Peyer's patch (tissue), 4 donors: Measurements from ENCODE around the gene CHST7. TPM values are rescaled to one million over a fixed set of nuclear protein-coding genes. Genes with fewer than 3 reads are reported as not detected.

Source experiments
- DNase-seq, 3 donors: peaks; one replicate each; pipeline ENCODE4 v3.0.0-alpha.2; 2017 to 2019
- H3K27ac ChIP-seq, 4 donors: fragments of 200-600 bp; sonication (generic); one replicate each; pipeline ENCODE4 v1.5.1; 2016 to 2019
- H3K27me3 ChIP-seq, 2 donors: fragments of 200-600 bp; sonication (generic); one replicate each; pipeline ENCODE4 v1.5.1; 2019
- H3K36me3 ChIP-seq, 3 donors: fragments of 200-600 bp; sonication (generic); one replicate each; pipeline ENCODE4 v1.5.1; 2016 to 2019
- H3K4me1 ChIP-seq, 4 donors: fragments of 200-600 bp; sonication (generic); one replicate each; pipeline ENCODE4 v1.5.1; 2016 to 2019
- H3K4me3 ChIP-seq, 4 donors: fragments of 200-600 bp; sonication (generic); 1 replicate in 3 of 4; 2 replicates in 1 of 4; pipeline ENCODE4 v1.5.1; 2016 to 2019; ENCODE audit warnings: mild to moderate bottlenecking in 1 of 4
- H3K9me3 ChIP-seq, 4 donors: fragments of 200-600 bp; sonication (generic); one replicate each; pipeline ENCODE4 v1.5.1; 2016 to 2019; ENCODE audit warnings: mild to moderate bottlenecking in 1 of 4
- CTCF ChIP-seq, 6 experiments: fragments of 450-650 bp in 4 of 6; fragments of 200-600 bp in 2 of 6; sonication (generic) in 1 of 6; IDR thresholded peaks; one replicate each; pipeline ENCODE4 v1.5.1; 2017 to 2019; ENCODE audit warnings: antibody characterized with exemption in 6 of 6, mild to moderate bottlenecking in 3 of 6, moderate library complexity in 1 of 6
- POLR2A ChIP-seq, 2 donors: fragments of 450-650 bp; IDR thresholded peaks; one replicate each; pipeline ENCODE4 v1.5.1; 2017; ENCODE audit warnings: antibody characterized with exemption in 2 of 2, mild to moderate bottlenecking in 2 of 2, moderate library complexity in 2 of 2
- total RNA-seq, 4 donors: library from RNA; depleted of rRNA; stranded (reverse); fragments of >200 nt; gene quantifications; one replicate each; pipeline ENCODE4 v1.1.0, GENCODE V29; 2016

The CHST7 gene
- total RNA-seq, 4 donors from 2014 or later, result 1.7 to 10.7 (median 4.2) TPM

DNA sequence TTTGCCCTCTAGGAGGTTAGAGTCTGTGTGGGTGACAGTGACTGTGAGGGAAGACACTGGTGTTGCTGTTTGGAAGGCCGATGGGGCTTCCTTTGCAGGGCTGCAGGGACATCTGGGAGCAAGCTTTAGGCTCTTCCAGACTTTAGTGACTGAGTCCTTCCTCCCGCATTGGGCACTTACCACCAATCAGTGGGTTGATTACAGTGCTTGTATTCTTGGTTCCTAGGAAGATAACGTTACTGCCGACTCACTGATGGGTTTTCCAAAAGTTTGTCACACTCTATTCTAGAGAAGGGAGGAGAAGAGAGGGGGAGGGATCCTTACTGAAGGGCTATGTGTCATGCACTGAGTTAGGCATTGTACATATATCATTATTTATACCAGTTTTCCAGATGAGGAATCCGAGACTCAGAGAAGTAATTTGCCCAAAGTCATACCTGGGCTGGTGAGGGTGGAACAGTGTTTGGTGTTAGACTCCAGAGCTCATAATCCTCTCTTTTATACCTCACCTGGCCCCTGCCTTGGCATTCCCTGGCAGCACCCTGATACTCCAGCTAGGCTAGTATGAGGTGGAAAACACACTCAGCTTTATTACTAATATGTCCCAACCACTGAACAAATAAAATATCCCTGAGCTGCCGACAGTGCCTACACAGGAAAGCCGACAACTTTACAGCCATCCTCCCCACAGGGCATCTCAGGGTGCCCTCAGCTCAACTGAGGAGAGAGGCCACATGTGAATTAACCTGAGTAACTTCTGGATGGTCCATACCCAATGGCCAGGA, 3.8 kb downstream of the CHST7 start:
- H3K36me3 ChIP-seq, result no peaks in the 10 kb centered on the region
- peaks cover 0 to 8% (median 0%) of the 10 kb centered on the region in 4 donors for H3K4me1 ChIP-seq
- H3K27me3 ChIP-seq, result no peaks in the 10 kb centered on the region
- TF ChIP-seq POLR2A (IDR thresholded peaks at IDR 0.05) (no peak), CTCF (IDR thresholded peaks at IDR 0.05) (no peak)
- H3K27ac ChIP-seq, result no peak overlapping the region
- H3K9me3 ChIP-seq, result no peaks in the 10 kb centered on the region
- H3K4me3 ChIP-seq, result no peak overlapping the region
- no peak for DNase-seq

- Histone ChIP-seq H3K27me3 (no peaks in the 10 kb centered on the region), H3K9me3 (no peaks in the 10 kb centered on the region), H3K36me3 (no peaks in the 10 kb centered on the region), H3K4me3 (no peak overlapping the region), H3K27ac (no peak overlapping the region), H3K4me1 (peaks cover 0 to 6% (median 0%) of the 10 kb centered on the region in 4 donors)
- TF ChIP-seq CTCF (IDR thresholded peaks at IDR 0.05), result no peak
- DNase-seq, result no peak
These were observed 5.7 kb downstream of the CHST7 start for GRCh38 chrX:46579250-46579649.

DNA sequence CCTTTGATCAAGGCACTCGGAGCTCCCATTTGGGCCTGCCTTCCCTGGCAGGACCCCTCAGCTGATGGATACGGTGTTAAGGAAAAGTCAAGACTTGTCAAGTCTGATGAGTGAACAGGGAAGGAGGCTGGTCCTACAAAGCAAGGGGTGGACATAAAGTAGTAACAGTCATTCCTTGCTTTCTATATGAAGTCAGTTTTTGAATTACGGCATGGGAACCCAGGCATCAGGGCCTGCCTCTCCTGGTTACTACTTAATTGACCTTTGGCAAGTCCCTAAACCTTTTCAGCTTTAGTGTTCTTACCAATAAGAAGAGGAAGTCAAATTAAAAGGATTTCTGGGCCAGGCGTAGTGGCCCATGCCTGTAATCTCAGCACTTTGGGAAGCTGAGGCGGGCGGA, 7.0 kb downstream of the CHST7 start:
- Histone ChIP-seq H3K27ac (no peak overlapping the region), H3K36me3 (no peaks in the 10 kb centered on the region), H3K9me3 (no peaks in the 10 kb centered on the region), H3K27me3 (no peaks in the 10 kb centered on the region), H3K4me3 (no peak overlapping the region), H3K4me1 (no peaks in the 10 kb centered on the region)
- no peak for DNase-seq
- TF ChIP-seq POLR2A (IDR thresholded peaks at IDR 0.05) (no peak), CTCF (IDR thresholded peaks at IDR 0.05) (no peak)

GRCh38 chrX:46582325-46582724, 8.8 kb downstream of the CHST7 start:
- Histone ChIP-seq H3K36me3 (no peaks in the 10 kb centered on the region), H3K4me3 (no peak overlapping the region), H3K27me3 (no peaks in the 10 kb centered on the region), H3K9me3 (no peaks in the 10 kb centered on the region), H3K27ac (peak overlapping the region in 1 of 4 donors; percentile 35), H3K4me1 (no peaks in the 10 kb centered on the region)
- no peak for TF ChIP-seq POLR2A (IDR thresholded peaks at IDR 0.05)
- no peak for DNase-seq

DNA sequence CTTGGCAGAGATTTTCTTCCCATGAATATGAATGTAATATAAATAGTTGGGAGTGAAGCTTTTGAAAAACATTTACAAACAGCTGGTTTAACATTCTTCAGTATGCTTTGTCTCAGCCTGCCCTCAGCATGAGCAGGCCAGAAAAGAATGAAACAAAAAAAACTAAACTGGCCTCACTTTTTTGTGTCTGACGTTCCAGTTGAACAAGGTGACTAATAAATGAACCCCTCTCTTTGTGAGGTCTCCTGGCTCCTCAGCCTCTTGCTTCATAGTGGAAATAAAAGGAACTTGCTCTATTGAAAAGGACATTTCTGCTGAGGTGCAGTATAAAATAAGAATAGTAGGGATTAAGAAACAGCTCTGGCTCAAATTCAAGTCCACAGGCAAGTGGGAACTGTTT, 9.4 kb downstream of the CHST7 start:
- peak overlapping the region in 1 of 4 donors; percentile 35 for H3K27ac ChIP-seq
- H3K36me3 ChIP-seq, result no peaks in the 10 kb centered on the region
- TF ChIP-seq CTCF (IDR thresholded peaks at IDR 0.05) (no peak), POLR2A (IDR thresholded peaks at IDR 0.05) (no peak)
- no peak overlapping the region for H3K4me3 ChIP-seq
- no peaks in the 10 kb centered on the region for H3K4me1 ChIP-seq
- H3K9me3 ChIP-seq, result no peaks in the 10 kb centered on the region
- DNase-seq, result no peak
- H3K27me3 ChIP-seq, result no peaks in the 10 kb centered on the region

DNA sequence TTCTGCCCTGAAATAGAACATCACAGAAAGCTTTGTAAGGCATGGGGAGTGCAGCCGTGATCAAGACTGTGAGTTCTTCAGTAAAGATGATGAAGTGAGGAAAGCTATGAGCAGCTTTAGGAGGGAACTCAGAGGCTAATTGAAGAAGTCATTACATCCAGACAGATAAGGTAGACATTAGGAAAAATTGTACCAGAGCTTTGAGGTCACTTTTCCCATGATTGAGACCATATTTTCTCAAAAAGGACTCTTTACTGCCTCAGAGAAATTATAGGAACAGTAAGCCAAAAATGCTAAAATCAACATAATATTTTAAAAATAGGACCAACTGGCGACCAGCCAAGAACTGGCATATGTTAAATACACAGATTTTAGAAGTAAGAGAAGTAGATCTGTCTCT, 11.2 kb downstream of the CHST7 start:
- H3K27ac ChIP-seq, result no peak overlapping the region
- no peak overlapping the region for H3K4me3 ChIP-seq
- no peak for DNase-seq
- H3K9me3 ChIP-seq, result no peaks in the 10 kb centered on the region
- H3K36me3 ChIP-seq, result no peaks in the 10 kb centered on the region
- no peaks in the 10 kb centered on the region for H3K4me1 ChIP-seq
- H3K27me3 ChIP-seq, result no peaks in the 10 kb centered on the region
- TF ChIP-seq POLR2A (IDR thresholded peaks at IDR 0.05) (no peak), CTCF (IDR thresholded peaks at IDR 0.05) (no peak)
